Measurements from ENCODE around the gene PRR11.
"Not testable (repeated sequence)": the region's sequence is repeated elsewhere in the genome, so short reads cannot be mapped to it uniquely, and the experiment has no call there.

PRR11 gene

GRCh38 chr17:59155439-59156177 lies at the start of gene PRR11:
Gene PRR11 (plus strand): TSS chr17:59155746. CDS start chr17:59169753, 14,007 bp downstream.
- DNase-seq, result peak; percentile 78 to 93

GRCh38 chr17:59105852-59106462 lies 49.6 kb upstream of the PRR11 start:
- peak; percentile 50 to 69 for DNase-seq

- peak; percentile 97 to 100 for DNase-seq
Measured at GRCh38 chr17:59106463-59107305, 48.9 kb upstream of the PRR11 start, which contains the start of gene TRIM37. Gene TRIM37 (minus strand): TSS chr17:59106880. CDS start chr17:59106461, 419 bp downstream.

GRCh38 chr17:59107306-59107670 lies 48.3 kb upstream of the PRR11 start:
- no peak for DNase-seq

- DNase-seq, result no peak
Measured at GRCh38 chr17:59108400-59109102, 47.0 kb upstream of the PRR11 start.

- no peak for DNase-seq
Measured at GRCh38 chr17:59110973-59111372, 44.6 kb upstream of the PRR11 start.

GRCh38 chr17:59111539-59111938 lies 44.0 kb upstream of the PRR11 start:
- no peak for DNase-seq

- DNase-seq, result no peak
Measured at GRCh38 chr17:59115474-59115873, 40.1 kb upstream of the PRR11 start.

- DNase-seq, result no peak
Measured at GRCh38 chr17:59121901-59122480, 33.6 kb upstream of the PRR11 start.

- DNase-seq, result no peak
Measured at GRCh38 chr17:59124665-59125064, 30.9 kb upstream of the PRR11 start.

- no peak for DNase-seq
Measured at GRCh38 chr17:59126809-59127417, 28.6 kb upstream of the PRR11 start.

GRCh38 chr17:59129814-59130213 lies 25.7 kb upstream of the PRR11 start:
- no peak for DNase-seq

GRCh38 chr17:59131131-59131530 lies 24.4 kb upstream of the PRR11 start:
- no peak for DNase-seq

GRCh38 chr17:59138339-59138738 lies 17.2 kb upstream of the PRR11 start:
- DNase-seq, result not testable (repeated sequence)

GRCh38 chr17:59139939-59140338 lies 15.6 kb upstream of the PRR11 start:
- no peak for DNase-seq

GRCh38 chr17:59141860-59142259 lies 13.7 kb upstream of the PRR11 start:
- no peak for DNase-seq

GRCh38 chr17:59145571-59146096 lies 9.9 kb upstream of the PRR11 start:
- no peak for DNase-seq

GRCh38 chr17:59149051-59149450 lies 6.5 kb upstream of the PRR11 start:
- no peak for DNase-seq

GRCh38 chr17:59149841-59150511 lies 5.6 kb upstream of the PRR11 start:
- DNase-seq, result no peak

- DNase-seq, result no peak
Measured at GRCh38 chr17:59151006-59151405, 4.5 kb upstream of the PRR11 start.

- no peak for DNase-seq
Measured at GRCh38 chr17:59151591-59151990, 4.0 kb upstream of the PRR11 start.

All from stimulated activated CD4-positive, alpha-beta T cell treated with anti-CD3 and anti-CD28 coated beads, Interleukin-4, amount 100 ng/mL, for 4 hours (primary cell).